Activated CD4-positive, alpha-beta T cell treated with anti-CD3 and anti-CD28 coated beads, Interleukin-2, amount 50 U/mL, for 1 hour (primary cell): ENCODE results near the gene COG2.
"Not testable (repeated sequence)": the region's sequence is repeated elsewhere in the genome, so short reads cannot be mapped to it uniquely, and the experiment has no call there.

Experiments
- DNase-seq: peaks from one replicate; pipeline ENCODE4 v3.0.0-alpha.2; 2020

The COG2 gene

DNA sequence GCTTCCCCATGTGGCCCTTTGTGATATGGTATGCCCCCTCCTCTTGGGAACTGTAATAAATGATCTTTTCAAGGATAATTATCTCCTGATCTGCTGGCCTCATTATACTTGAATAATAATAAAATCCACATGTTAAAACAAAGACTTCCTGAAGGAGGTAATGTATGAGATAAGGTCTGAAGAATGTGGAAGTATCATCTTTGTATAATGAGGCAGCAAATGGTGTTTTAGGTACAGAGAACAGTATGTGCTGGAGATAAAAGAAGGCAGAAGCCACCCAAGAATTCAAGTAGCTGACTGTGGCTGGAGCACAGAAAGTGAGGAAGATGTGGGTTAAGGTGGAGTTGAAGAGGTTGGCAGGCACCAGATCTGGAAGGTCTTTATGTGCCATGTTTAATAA, 12.8 kb upstream of the COG2 start:
- DNase-seq = no peak

DNA sequence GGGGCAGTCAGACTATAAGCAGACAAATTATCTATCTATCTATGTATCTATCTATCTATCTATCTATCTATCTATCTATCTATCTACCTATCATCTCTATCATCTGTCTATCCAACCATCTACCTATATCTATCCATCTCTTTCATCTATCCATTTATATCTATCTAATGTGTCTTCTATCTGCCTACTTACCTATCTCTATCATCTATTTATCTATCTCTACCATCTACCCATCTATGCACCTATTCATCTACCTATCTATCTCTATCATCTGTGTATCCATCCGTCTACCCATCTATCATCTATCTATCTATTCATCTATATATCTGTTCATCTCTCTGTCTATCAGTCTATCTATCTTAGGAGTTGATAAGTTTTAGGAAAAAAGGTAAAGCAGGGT, 10.8 kb upstream of the COG2 start:
- DNase-seq = no peak

DNA sequence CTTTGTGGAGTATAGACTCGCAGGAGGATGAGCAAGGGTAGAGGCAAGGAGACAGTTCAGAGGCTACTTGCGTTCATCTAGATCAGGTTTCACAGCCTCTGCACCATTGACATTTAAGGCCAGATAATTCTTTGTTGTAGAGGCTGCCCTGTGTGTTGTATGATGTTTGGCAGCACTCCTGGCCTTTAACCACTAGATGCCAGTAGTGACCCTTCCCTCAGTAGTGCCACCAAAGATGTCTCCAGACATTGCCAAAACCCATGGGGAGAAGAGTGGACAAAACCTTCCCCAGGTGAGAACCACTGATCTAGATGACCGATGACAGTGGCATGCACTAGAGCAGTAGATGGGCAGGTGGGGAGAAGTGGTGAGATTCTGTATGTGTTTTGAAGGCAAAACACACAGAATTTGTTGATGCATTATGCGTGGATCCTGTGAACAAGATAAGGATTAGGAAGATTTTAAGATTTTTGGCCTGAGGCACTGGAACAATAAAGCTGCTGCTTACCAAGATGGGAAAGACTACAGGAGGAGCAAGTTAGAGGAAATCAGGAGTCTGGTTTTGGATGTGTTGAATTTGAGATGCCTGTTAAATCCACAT, 9.9 kb upstream of the COG2 start:
- no peak for DNase-seq

DNA sequence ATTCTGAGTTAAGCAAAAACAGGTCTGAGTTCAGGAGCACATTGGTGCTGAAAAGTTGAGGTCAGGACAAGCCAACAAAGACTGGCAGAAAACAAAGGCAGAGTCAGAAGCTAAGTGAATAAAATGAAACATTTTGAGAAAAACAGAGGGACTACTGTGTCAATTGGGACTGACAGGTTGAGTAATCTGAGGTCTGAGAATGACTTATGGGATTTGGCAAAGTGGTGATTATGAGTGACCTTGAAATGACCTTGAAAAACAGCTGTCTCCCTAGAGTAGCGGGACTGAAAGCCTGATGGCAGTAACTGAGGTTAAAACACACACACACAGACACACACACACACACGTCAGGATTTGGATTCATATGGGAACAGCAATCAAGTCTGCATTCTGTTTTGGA, 8.8 kb upstream of the COG2 start:
- no peak for DNase-seq

DNA sequence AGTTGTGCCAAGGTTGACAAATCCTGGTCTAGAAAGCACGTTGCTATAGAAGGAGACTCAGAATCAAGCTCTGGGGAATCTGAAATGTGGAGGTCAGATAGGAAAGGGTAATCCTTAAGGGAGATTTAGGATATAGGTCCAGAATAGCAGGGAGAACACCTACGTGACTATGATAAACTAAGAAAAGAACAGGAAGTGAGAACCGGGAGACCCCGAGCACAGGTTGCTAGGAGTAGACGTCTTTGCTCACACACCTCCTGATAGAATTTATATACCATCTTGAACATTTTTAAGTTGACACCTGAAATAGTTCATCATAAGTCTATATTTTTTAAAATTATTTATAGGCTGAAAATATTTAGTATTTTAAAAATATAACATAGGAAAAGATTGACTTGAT, 7.9 kb upstream of the COG2 start:
- DNase-seq = no peak

DNA sequence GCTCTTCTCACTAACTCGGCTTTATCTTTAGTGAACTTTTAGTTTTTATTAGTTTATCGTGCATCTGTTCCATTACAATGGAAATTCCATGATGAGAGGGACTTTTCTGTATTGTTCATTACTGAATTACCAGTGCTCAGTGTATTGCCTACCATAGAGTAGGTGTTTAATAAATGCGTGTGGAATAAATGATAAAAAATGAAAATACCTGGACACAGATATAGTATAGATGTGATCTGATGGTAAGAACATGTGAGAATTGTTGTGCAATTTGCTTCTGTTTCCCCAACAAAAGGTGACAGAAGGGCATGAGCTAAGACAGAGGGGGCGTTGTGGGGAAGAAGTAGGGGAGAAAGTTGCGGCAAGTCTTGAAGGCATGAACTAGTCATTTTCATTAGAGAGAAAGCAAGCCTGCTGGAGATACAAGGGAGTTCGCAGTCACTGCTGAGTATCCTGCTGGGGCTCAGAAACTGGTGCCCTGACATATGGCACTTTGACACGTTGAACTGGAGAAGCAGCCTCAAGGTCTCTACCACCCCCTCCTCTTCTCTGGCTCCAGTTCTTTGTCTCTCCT, 5.6 kb upstream of the COG2 start:
- DNase-seq = no peak

DNA sequence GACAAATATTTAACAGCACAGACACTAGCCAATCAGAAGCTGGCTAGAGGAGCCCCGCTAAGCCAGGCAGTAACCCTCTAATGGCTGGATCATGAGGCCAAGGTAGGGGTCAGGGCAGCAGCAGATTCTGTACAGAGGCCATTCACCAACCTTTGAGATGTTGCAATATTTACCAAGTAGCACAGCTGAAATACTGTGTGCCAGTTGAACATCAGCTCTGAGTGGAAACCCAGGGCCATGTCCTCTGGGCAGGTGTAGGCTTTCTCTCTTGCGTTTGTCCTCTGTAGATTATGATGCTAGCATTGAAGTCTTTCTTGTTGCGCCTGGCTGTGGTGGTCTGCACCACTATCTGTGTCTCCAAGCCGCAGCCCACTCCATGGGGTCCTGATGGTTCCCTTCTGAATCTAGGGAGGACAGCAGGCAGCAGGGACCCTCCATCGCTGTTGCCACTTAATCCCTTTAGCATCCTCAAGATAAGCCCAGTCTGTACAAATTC, 2.5 kb upstream of the COG2 start:
- no peak for DNase-seq

DNA sequence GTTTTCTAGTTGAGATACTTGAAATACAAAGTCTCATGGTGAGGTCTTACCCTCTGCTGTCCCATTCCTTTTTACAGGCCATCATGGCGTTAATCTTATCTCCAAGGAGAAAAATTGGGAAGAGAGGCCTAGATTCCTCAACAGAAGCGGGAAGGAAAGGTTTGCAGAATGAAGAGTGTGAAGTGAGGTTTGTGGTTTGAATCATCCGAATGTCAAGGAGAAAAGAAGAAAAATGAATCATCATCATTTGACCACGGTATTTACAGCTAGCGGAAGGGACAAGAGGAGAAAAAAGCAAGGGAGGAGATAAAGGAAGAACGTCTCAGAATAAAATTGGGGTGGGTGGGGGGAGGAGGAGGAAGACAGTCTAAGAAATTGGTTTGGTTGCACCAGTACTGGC, 935 bp upstream of the COG2 start:
- no peak for DNase-seq

DNA sequence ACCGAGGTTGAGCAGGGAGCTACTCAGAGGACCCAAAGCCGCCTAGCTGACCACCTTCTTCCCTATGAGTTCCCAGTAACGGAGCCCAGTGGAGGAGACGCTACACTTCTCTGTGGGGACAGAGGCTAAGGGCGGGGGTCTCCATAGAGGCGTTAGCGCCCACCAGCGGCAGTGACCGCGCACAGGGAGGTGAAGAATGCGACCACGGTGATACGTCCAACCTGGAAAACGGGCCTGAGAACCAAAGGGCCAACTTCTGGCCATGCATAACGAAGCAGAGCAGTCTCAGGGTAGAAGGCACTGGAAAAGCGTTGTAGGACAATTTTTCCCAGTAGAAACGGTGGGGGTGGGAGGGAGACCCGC, 400 bp upstream of the COG2 start:
- DNase-seq = no peak

DNA sequence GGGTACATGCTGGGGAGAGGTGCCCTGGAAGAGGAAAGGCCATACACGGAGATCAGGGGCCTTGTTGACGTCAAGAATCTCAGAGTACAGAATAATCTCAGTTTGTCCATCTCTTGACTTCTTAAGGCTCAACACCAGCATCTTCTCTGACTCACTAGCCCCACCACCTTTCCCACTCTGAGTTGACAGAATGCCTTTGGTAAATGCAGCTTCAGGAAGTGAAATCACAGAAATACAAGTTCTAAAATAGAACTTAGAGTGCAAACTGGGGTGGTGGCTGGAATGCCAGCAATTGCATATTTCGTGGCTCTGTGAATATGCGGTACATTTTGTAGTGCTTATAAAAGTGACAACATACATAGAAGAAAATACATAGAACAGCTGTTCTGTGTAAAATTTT, 1.6 kb downstream of the COG2 start:
- no peak for DNase-seq

DNA sequence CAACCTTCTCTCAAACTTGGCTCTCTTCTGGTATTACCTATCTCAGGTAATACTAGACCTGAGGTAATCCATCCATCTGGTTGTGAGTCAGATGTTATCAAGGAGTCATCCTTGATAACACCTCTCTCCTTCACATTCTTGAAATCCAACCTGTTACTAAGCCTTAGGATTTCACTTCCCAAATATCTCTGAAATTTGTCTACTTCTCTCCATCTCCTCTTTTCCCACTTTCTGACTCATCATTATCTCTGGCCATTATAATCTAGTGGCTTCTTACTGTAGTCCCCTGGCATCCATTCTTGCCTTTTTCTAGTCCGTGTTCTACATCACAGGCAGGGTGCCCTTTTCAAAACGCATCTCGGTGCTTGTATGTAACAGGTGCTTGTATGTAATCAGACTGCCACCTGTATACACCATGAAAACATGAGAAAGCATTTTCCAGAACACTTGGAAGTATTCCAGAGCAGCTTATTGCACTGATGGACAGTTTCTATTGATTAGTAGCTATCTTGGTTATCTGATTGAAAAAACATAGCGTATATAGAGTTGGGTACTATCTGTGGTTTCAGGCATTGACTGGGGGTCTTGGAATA, 4.5 kb downstream of the COG2 start:
- no peak for DNase-seq

DNA sequence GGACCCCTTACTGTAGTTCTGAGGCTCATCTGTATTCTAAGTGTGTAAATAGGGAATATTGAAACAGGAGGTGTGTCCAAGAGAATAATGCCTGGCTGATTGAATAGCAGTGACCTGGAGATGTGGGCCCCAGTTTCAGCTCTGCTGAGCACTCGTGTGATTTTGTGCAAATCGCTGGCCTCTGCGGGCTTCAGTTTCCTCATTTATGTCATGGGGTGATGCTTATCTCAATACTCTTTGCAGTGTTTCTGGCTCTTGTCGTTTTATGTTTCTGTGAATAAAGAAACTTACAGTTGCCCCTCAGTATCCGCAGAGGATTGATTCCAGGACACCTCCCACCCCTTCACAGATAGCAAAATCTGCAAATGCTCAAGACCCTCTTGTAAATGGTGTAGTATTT, 5.0 kb downstream of the COG2 start:
- DNase-seq = no peak

DNA sequence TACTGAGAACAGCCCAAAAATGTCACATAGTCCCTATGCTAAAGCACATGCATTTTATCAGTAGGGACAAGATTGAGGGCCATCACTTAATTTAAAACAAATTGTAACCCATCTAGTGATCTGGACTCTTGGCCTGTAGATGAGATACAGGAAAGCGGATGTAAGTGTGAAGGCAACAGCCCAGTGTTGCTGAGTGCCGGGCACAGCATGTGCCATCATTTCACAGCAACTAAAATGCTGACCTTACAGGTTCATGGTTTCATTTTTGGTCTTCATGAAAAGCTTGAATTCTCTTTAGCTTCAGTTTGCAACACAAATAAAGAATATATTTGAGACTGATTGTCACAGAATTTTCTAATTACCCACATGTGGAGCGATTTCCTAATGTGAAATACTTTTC, 5.8 kb downstream of the COG2 start:
- no peak for DNase-seq

DNA sequence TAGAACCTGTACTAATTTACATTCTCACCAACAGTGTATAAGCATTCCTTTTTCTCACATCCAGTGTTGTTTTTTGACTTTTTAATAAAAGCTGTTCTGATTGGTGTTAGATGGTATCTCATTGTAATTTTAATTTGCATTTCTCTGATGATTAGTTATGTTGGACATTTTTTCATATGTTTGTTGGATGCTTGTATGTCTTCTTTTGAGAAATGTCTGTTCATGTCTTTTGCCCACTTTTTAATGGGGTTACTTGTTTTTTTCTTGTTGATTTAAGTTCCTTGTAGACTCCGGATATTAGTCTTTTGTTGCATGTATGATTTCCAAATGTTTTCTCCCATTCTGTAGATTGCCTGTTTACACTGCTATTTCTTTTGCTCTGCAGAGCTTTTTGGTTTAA, 8.0 kb downstream of the COG2 start:
- DNase-seq = no peak

DNA sequence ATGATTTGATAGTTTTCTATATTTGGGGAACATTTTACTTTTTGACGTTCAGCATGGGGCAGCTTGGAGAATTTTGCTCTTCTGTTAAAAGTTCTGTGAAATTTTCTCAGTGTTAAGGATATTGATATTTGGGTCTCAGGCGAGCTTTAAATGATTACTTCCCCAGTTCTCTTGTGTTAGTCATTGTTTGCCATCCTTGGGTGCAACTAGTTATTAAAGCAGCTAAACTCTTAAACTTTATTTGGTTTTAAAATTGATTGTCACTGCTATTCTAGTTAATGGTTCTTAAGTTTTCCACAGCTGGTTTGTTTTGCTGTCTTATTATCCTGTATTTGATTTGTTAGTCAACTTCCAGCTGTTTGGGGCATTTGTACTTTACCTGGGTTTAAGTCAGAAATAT, 9.0 kb downstream of the COG2 start:
- DNase-seq = no peak

DNA sequence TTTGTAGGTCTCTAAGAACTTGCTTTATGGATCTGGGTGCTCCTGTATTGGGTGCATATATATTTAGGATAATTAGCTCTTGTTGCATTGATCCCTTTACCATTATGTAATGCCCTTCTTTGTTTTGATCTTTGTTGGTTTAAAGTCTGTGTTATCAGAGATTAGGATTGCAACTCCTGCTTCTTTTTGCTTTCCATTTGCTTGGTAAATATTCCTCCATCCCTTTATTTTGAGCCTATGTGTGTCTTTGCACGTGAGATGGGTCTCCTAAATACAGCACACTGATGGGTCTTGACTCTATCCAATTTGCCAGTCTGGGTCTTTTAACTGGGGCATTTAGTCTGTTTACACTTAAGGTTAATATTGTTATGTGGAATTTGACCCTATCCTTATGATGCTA, 14.4 kb downstream of the COG2 start:
- not testable (repeated sequence) for DNase-seq

DNA sequence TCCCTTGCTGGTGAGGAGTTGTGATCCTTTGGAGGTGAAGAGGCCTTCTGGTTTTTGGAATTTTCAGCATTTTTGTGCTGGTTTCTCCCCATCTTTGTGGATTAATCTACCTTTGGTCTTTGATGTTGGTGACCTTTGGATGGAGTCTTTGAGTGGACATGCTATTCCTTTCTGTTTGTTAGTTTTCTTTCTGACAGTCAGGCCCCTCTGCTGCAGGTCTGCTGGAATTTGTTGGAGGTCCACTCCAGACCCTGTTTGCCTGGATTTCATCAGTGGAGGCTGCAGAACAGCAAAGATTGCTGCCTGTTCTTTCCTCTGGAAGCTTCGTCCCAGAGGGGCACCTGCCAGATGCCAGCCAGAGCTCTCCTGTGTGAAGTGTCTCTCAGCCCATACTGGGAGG, 15.8 kb downstream of the COG2 start:
- not testable (repeated sequence) for DNase-seq

DNA sequence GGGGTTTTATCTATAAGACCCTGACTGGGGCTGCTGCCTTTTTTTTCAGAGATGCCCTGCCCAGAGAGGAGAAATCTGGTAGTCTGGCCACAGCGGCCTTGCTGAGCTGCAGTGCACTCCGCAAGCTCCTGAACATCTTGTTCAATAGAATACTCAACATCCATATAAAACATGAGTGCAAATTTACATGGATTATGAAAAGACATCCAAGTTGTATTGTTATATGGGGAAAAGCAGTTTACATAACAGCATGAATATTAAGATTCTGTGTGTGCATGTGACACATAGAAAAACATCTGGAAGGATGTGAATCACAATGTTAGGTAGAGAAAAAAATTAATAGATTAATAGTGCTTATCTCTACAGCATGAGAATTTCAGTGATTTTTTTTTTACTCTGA, 16.4 kb downstream of the COG2 start:
- no peak for DNase-seq

DNA sequence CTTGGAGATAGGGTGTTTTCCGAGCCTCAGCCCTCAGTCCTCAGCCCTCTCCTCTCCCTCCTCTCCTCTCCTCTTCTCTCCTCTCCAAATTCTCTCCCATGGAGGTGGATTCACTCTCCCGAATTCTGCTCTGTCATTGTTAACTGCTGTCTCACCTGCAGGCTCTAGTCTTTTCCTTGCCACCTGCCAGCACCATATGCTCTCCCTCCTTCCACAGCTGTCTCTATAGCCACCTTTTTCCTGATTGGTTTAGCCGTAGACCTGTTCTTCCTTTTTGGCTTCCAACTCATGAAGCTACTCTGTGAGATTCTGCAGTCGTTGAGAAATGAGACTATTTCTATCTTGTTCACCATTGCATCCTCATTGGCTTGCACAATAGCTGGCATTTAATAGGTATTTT, 19.7 kb downstream of the COG2 start:
- DNase-seq = no peak

DNA sequence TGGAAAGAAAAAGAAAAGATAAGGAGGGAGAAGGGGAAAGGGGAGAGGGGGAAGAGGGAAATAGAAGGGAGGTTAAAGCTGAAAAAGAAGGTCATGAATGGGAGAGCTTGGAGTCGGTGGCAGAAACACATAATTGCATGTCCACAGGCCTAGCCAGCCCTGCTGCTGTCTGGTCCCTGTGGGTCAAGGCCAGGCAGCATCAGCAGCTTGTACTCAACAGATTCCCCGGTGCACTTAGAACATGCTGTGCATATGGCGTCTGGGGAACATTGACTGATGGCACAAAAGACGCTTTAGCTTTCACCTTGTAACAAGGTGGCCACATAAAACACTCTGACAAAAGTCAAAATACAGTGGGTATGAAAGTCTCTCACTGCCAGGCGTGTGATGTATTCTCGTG, 25.9 kb downstream of the COG2 start:
- DNase-seq = no peak

DNA sequence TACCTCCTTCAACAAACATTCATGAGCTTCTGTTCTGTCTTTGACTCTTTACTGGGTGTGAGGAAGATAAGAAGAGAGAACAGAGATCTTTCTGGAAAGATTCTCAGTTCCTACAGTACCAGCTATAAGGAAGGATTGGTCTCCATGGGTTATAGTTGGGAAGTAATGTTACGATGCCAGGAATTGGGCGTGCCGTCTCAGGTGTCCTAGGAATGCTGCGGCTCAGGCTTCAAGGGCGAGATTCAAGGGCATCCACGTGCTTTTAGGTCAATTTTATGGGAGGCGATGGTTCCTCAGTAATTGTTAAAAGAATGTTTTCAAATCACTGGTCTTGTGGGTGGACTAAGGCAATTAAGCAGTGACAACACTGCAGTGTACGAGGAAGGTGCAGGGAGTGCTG, 27.3 kb downstream of the COG2 start:
- DNase-seq = no peak

DNA sequence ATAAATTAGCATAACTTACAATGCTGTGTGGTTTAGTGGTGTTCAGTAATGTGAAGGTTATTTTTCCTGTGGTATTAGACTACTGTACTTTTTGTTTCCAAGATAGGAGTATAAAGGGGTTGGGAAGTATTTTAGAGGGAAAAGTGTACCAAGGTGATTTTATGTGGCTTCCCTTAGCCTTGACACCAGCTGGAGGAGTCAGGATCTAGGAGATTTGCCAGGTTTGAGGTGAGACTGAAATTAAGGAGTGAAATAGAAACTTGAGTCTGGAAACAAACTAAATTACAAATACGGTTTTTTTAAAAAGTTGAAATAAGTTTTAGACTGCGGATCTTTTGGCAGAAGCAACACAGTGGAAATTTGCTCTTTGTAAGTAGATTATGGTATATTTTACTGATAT, 32.3 kb downstream of the COG2 start:
- DNase-seq = no peak

DNA sequence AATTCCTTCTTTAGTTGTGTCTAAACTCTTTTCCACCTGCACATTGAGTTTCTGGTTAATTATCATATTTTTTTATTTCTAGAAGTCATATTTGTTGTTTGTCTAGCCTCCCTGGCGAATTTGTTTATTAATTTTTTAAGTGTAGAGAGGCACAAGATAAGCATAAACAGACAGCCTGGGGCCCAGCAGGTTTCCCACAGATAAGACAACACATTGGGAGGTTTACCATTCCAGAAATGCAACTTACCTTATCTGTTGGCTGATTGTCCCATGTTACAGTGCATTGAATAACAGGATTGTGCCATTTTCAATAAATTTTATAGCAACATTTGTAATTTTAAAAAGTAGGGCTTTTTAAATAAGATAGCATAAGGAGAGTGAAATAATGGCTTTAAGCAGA, 34.9 kb downstream of the COG2 start:
- no peak for DNase-seq

DNA sequence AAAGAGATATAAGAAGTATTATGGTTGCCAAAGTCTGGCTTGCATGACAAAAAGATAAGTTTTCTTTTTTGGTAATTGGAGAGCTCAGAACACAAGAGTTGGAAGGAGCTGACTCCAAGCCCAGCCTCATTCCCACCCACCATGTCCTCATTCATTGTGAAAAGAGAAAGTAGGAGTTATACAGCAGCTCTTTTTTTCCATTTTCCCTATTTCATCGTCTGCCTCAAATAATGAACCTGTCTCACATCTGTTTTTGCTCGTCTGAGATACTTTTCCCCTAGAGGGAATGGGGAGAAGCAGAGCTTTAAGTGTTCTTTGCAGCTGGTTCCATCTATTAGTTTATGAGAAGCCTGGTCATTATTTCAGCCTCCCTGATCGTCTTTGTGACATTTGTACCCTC, 36.9 kb downstream of the COG2 start:
- DNase-seq = no peak

DNA sequence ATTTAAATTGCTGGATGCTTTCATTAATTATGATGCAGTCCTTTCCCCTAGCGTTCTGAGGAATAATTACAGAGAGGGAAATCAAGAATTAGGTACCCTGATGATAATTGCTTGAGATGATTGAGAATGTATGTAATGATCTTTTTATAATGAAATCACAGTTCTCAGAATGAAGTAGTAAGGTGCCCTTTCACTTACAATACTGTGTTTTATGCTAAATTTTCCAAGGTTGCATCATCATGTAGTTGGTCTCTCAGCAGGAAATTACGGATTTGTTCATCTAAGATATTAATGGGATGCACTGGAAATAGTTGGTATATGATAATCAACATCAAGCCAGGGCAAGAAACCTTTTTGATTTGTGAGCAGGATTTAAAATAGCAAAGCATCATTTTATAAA, 37.5 kb downstream of the COG2 start:
- no peak for DNase-seq
